PC-9 (cell line): ENCODE measurements around the gene RNF44. TPM values are rescaled to one million over a fixed set of nuclear protein-coding genes. Genes with fewer than 3 reads are reported as not detected.
"Not testable (repeated sequence)": the region's sequence is repeated elsewhere in the genome, so short reads cannot be mapped to it uniquely, and the experiment has no call there.

Experiments used
- BruUV-seq: library from RNA; stranded (reverse); fragments of 400-500 nt; replicated peaks from 2 replicates; lab custom pipeline; 2021; lab: Mats Ljungman, UMichigan
- CTCF ChIA-PET: fragments of 300-600 bp; sonication (Branson Sonifier 250); formaldehyde crosslinking; loops from one replicate; lab custom pipeline; 2022; ENCODE audit warnings: antibody characterized with exemption; lab: Charles Lee
- POLR2A ChIA-PET: fragments of 300-600 bp; sonication (Branson Sonifier 250); formaldehyde crosslinking; loops from one replicate; lab custom pipeline; 2022; ENCODE audit warnings: antibody characterized with exemption; ENCODE audit not compliant: unreplicated experiment; lab: Charles Lee
- DNase-seq, 2 experiments: peaks; one replicate each; pipeline versions ENCODE4 v3.0.0 to v3.0.0-alpha.2; 2015 to 2022; ENCODE audit warnings: mixed read lengths in 1 of 2
- H2AFZ ChIP-seq: fragments of 200-600 bp; sonication (generic); 2 replicates; pipeline ENCODE4 v1.8.1; 2017; ENCODE audit warnings: antibody characterized with exemption
- H3F3A ChIP-seq: fragments of 200-600 bp; sonication (generic); 2 replicates; pipeline ENCODE4 v1.8.1; 2017; ENCODE audit warnings: antibody characterized with exemption, mild to moderate bottlenecking, low read depth; ENCODE audit not compliant: insufficient read depth
- H3K27ac ChIP-seq: fragments of 200-600 bp; sonication (generic); 2 replicates; pipeline ENCODE4 v1.6.1; 2016; ENCODE audit warnings: mixed run types
- H3K27me3 ChIP-seq: fragments of 200-600 bp; sonication (generic); 2 replicates; pipeline ENCODE4 v1.6.1; 2016; ENCODE audit warnings: low read depth, mixed run types; ENCODE audit not compliant: insufficient read depth
- H3K36me3 ChIP-seq: fragments of 200-600 bp; sonication (generic); 2 replicates; pipeline ENCODE4 v1.6.1; 2016; ENCODE audit warnings: low read depth, mixed run types
- H3K4me1 ChIP-seq: fragments of 200-600 bp; sonication (generic); replicated peaks from 2 replicates; pipeline ENCODE4 v1.6.1; 2016; ENCODE audit warnings: mixed run types; ENCODE audit not compliant: insufficient read depth
- H3K4me2 ChIP-seq: fragments of 200-600 bp; sonication (generic); 2 replicates; pipeline ENCODE4 v1.6.1; 2017; ENCODE audit warnings: mixed run types
- H3K4me3 ChIP-seq: fragments of 200-600 bp; sonication (generic); 2 replicates; pipeline ENCODE4 v1.6.1; 2016; ENCODE audit warnings: mixed run types
- H3K79me2 ChIP-seq: fragments of 200-600 bp; sonication (generic); 2 replicates; pipeline ENCODE4 v1.6.1; 2017; ENCODE audit warnings: low read depth, mixed run types
- H3K9me2 ChIP-seq: fragments of 200-600 bp; sonication (generic); 2 replicates; pipeline ENCODE4 v1.8.1; 2017; ENCODE audit warnings: mild to moderate bottlenecking; ENCODE audit not compliant: insufficient read depth
- H3K9me3 ChIP-seq: fragments of 200-600 bp; sonication (generic); 2 replicates; pipeline ENCODE4 v1.8.1; 2016; ENCODE audit warnings: low read depth; ENCODE audit not compliant: insufficient read depth
- H4K20me1 ChIP-seq: fragments of 200-600 bp; sonication (generic); 2 replicates; pipeline ENCODE4 v1.8.1; 2017; ENCODE audit not compliant: insufficient read depth
- CTCF ChIP-seq: fragments of 200-600 bp; sonication (generic); conservative IDR thresholded peaks from 2 replicates; pipeline ENCODE4 v1.6.1; 2017; ENCODE audit warnings: mixed run types, antibody characterized with exemption, mild to moderate bottlenecking, moderate library complexity
- EZH2 ChIP-seq: fragments of 200-600 bp; sonication (generic); IDR thresholded peaks from 2 replicates; pipeline ENCODE4 v1.8.0; 2017; ENCODE audit warnings: antibody characterized with exemption, low read depth
- intact Hi-C: fragments of 100-400 bp; cut with micrococcal nuclease; formaldehyde crosslinking; loops from one replicate; pipeline ENCODE4 v1.10.0; 2022; ENCODE audit not compliant: unreplicated experiment
- total RNA-seq: library from RNA; stranded (reverse); gene quantifications from 2 replicates; pipeline ENCODE4 v1.2.3, GENCODE V29; 2021

RNF44 gene
- total RNA-seq, 1 experiment from 2014 or later, result 87.4 TPM

GRCh38 chr5:176557846-176558245 lies 20.6 kb upstream of the RNF44 start:
- POLR2A ChIA-PET, result no interaction called here
- no peak overlapping the region for H3K27ac ChIP-seq
- H3K36me3 ChIP-seq, result no peaks in the 10 kb centered on the region
- peaks cover 25% of the 10 kb centered on the region for H3K4me1 ChIP-seq
- peaks cover 28% of the 10 kb centered on the region for H3F3A ChIP-seq
- H3K9me2 ChIP-seq, result no peaks in the 10 kb centered on the region
- no peaks in the 10 kb centered on the region for H3K27me3 ChIP-seq
- no peaks in the 10 kb centered on the region for H3K79me2 ChIP-seq
- intact Hi-C loops, result no loop called here
- H3K9me3 ChIP-seq, result no peaks in the 10 kb centered on the region
- TF ChIP-seq EZH2 (no peak), CTCF (no peak)
- H3K4me2 ChIP-seq, result no peak overlapping the region
- CTCF ChIA-PET, result no interaction called here
- H3K4me3 ChIP-seq, result no peak overlapping the region
- no peaks in the 10 kb centered on the region for H4K20me1 ChIP-seq
- DNase-seq, result no peak
- H2AFZ ChIP-seq, result no peak overlapping the region
- BruUV-seq, result no TSS peak

- ChIA-PET CTCF (interaction anchor here (0.9 to 1.1 kb wide), 2 partner anchors 10 to 106 kb away, joined by 5 to 12 read pairs; no protein-coding TSS in a partner anchor), POLR2A (interaction anchor here (0.6 to 0.8 kb wide), 2 partner anchors 10 to 103 kb away, joined by 4 to 9 read pairs; no protein-coding TSS in a partner anchor)
- intact Hi-C loops, result no loop called here
- Histone ChIP-seq H2AFZ (peak overlapping the region; percentile 36; the same call in 1 of the 2 replicates), H3F3A (peaks cover 31% of the 10 kb centered on the region), H3K27ac (peak overlapping the region; percentile 87), H3K4me2 (peak overlapping the region; percentile 76), H3K9me2 (no peaks in the 10 kb centered on the region), H3K27me3 (no peaks in the 10 kb centered on the region), H3K4me3 (peak overlapping the region; percentile 33; the same call in 1 of the 2 replicates), H4K20me1 (no peaks in the 10 kb centered on the region), H3K36me3 (no peaks in the 10 kb centered on the region), H3K79me2 (no peaks in the 10 kb centered on the region), H3K9me3 (no peaks in the 10 kb centered on the region), H3K4me1 (peaks cover 31% of the 10 kb centered on the region)
- peak; percentile 65 to 95 for DNase-seq
- no TSS peak for BruUV-seq
- TF ChIP-seq CTCF, result no peak
- no peak for TF ChIP-seq EZH2
Observed at GRCh38 chr5:176553260-176554085, 16.3 kb upstream of the RNF44 start.

- Histone ChIP-seq H3K27ac (peak overlapping the region; percentile 87), H3K36me3 (no peaks in the 10 kb centered on the region), H2AFZ (no peak overlapping the region), H4K20me1 (no peaks in the 10 kb centered on the region), H3K79me2 (no peaks in the 10 kb centered on the region), H3K9me2 (no peaks in the 10 kb centered on the region), H3F3A (peaks cover 36% of the 10 kb centered on the region), H3K4me2 (peak overlapping the region; percentile 76), H3K4me3 (no peak overlapping the region), H3K4me1 (peaks cover 41% of the 10 kb centered on the region), H3K27me3 (no peaks in the 10 kb centered on the region), H3K9me3 (no peaks in the 10 kb centered on the region)
- TF ChIP-seq CTCF (no peak), EZH2 (no peak)
- intact Hi-C loops, result no loop called here
- CTCF ChIA-PET, result interaction anchor here (0.5 kb wide), 1 partner anchor 9 kb away, joined by 10 read pairs; no protein-coding TSS in a partner anchor
- POLR2A ChIA-PET, result no interaction called here
- DNase-seq, result no peak
- BruUV-seq, result no TSS peak
Observed at GRCh38 chr5:176552332-176552869, 15.2 kb upstream of the RNF44 start.

GRCh38 chr5:176550937-176551336 lies 13.7 kb upstream of the RNF44 start:
- H4K20me1 ChIP-seq, DNase-seq, H2AFZ ChIP-seq, H3K9me3 ChIP-seq, BruUV-seq, POLR2A ChIA-PET, intact Hi-C loops, H3K27ac ChIP-seq, H3K27me3 ChIP-seq, H3K79me2 ChIP-seq, H3K36me3 ChIP-seq, H3K9me2 ChIP-seq, H3K4me2 ChIP-seq, H3K4me3 ChIP-seq, CTCF ChIA-PET: not testable (repeated sequence)
- Histone ChIP-seq H3F3A (peaks cover 45% of the 10 kb centered on the region), H3K4me1 (peaks cover 52% of the 10 kb centered on the region)
